GDM1 (cell line): ENCODE measurements around the gene C1orf105.
"Not testable (repeated sequence)": the region's sequence is repeated elsewhere in the genome, so short reads cannot be mapped to it uniquely, and the experiment has no call there.

Experiments used
- DNase-seq: peaks from one replicate; lab custom pipeline; 2025; lab: John Stamatoyannopoulos, UW

The C1orf105 gene

GRCh38 chr1:172420385-172420784 lies at the start of gene C1orf105:
Gene C1orf105 (plus strand): TSS chr1:172420685. CDS start chr1:172420886, 201 bp downstream.
- no peak for DNase-seq

GRCh38 chr1:172371646-172372045 lies 48.8 kb upstream of the C1orf105 start:
- DNase-seq, result not testable (repeated sequence)

GRCh38 chr1:172373864-172374263 lies 46.6 kb upstream of the C1orf105 start:
- no peak for DNase-seq

GRCh38 chr1:172375211-172375631 lies 45.3 kb upstream of the C1orf105 start:
- no peak for DNase-seq

GRCh38 chr1:172376431-172376830 lies 44.1 kb upstream of the C1orf105 start:
- no peak for DNase-seq

GRCh38 chr1:172377565-172377964 lies 42.9 kb upstream of the C1orf105 start:
- no peak for DNase-seq

- no peak for DNase-seq
Observed at GRCh38 chr1:172378109-172378760, 42.2 kb upstream of the C1orf105 start.

- DNase-seq, result no peak
Observed at GRCh38 chr1:172380441-172381244, 39.8 kb upstream of the C1orf105 start.

- no peak for DNase-seq
Observed at GRCh38 chr1:172381946-172382345, 38.5 kb upstream of the C1orf105 start.

GRCh38 chr1:172382406-172382805 lies 38.1 kb upstream of the C1orf105 start:
- DNase-seq, result no peak

GRCh38 chr1:172382990-172383389 lies 37.5 kb upstream of the C1orf105 start:
- DNase-seq, result no peak

- DNase-seq, result no peak
Observed at GRCh38 chr1:172383536-172383935, 36.9 kb upstream of the C1orf105 start.

- no peak for DNase-seq
Observed at GRCh38 chr1:172384656-172385055, 35.8 kb upstream of the C1orf105 start.

GRCh38 chr1:172386046-172386445 lies 34.4 kb upstream of the C1orf105 start:
- DNase-seq, result no peak

- no peak for DNase-seq
Observed at GRCh38 chr1:172388490-172388889, 32.0 kb upstream of the C1orf105 start.

- no peak for DNase-seq
Observed at GRCh38 chr1:172390301-172390682, 30.2 kb upstream of the C1orf105 start.

GRCh38 chr1:172390683-172391551 lies 29.6 kb upstream of the C1orf105 start:
- no peak for DNase-seq

GRCh38 chr1:172391976-172392375 lies 28.5 kb upstream of the C1orf105 start:
- no peak for DNase-seq

- DNase-seq, result peak; percentile 5
Observed at GRCh38 chr1:172393354-172393753, 27.1 kb upstream of the C1orf105 start.

GRCh38 chr1:172394141-172394751 lies 26.2 kb upstream of the C1orf105 start:
- DNase-seq, result peak; percentile 5

- no peak for DNase-seq
Observed at GRCh38 chr1:172394811-172395210, 25.7 kb upstream of the C1orf105 start.

GRCh38 chr1:172395576-172395975 lies 24.9 kb upstream of the C1orf105 start:
- DNase-seq, result no peak
